A673 (cell line): ENCODE measurements around the gene RASA3. TPM values are rescaled to one million over a fixed set of nuclear protein-coding genes. Genes with fewer than 3 reads are reported as not detected.

Experiments used
- BruUV-seq: library from RNA; stranded (reverse); fragments of 400-500 nt; replicated peaks from 2 replicates; lab custom pipeline; 2021; lab: Mats Ljungman, UMichigan
- CTCF ChIA-PET: fragments of 300-600 bp; sonication (Branson Sonifier 250); formaldehyde crosslinking; loops from one replicate; lab custom pipeline; 2022; ENCODE audit warnings: antibody characterized with exemption; lab: Charles Lee
- POLR2A ChIA-PET: fragments of 300-600 bp; sonication (Branson Sonifier 250); formaldehyde crosslinking; loops from one replicate; lab custom pipeline; 2022; ENCODE audit warnings: antibody characterized with exemption; ENCODE audit not compliant: low non-redundant PET; lab: Charles Lee
- DNase-seq: peaks from one replicate; pipeline ENCODE4 v3.0.0-alpha.2; 2015; ENCODE audit warnings: low spot score
- H3K27ac ChIP-seq: fragments of 200-600 bp; sonication (generic); 2 replicates; pipeline ENCODE4 v1.5.1; 2016; ENCODE audit warnings: mixed run types, low read depth, mild to moderate bottlenecking, mixed read lengths, antibody characterized with exemption, low read length; ENCODE audit not compliant: poor library complexity, severe bottlenecking
- H3K27me3 ChIP-seq: fragments of 200-600 bp; sonication (generic); replicated peaks from 2 replicates; pipeline ENCODE4 v1.6.1; 2017; ENCODE audit warnings: mixed run types, low read depth, mild to moderate bottlenecking, mixed read lengths, antibody characterized with exemption, low read length; ENCODE audit not compliant: insufficient read depth, poor library complexity
- H3K36me3 ChIP-seq: fragments of 200-600 bp; sonication (generic); 2 replicates; pipeline ENCODE4 v1.6.1; 2016; ENCODE audit warnings: mixed run types, mild to moderate bottlenecking, mixed read lengths, antibody characterized with exemption, low read length; ENCODE audit not compliant: insufficient read depth, poor library complexity, severe bottlenecking
- H3K4me1 ChIP-seq: fragments of 200-600 bp; sonication (generic); 2 replicates; pipeline ENCODE4 v1.6.1; 2017; ENCODE audit warnings: mixed run types, mild to moderate bottlenecking, mixed read lengths, antibody characterized with exemption, low read length; ENCODE audit not compliant: insufficient read depth, poor library complexity, severe bottlenecking
- H3K4me3 ChIP-seq: fragments of 200-600 bp; sonication (generic); 2 replicates; pipeline ENCODE4 v1.5.1; 2016; ENCODE audit warnings: low read depth, mixed run types, mild to moderate bottlenecking, mixed read lengths, low read length; ENCODE audit not compliant: poor library complexity, severe bottlenecking
- H3K9me3 ChIP-seq: fragments of 200-600 bp; sonication (generic); 2 replicates; pipeline ENCODE4 v1.6.1; 2016; ENCODE audit warnings: mixed run types, low read depth, mild to moderate bottlenecking, mixed read lengths, antibody characterized with exemption, low read length; ENCODE audit not compliant: poor library complexity, severe bottlenecking
- CTCF ChIP-seq: fragments of 300-800, 200-600 bp; sonication (generic); conservative IDR thresholded peaks from 2 replicates; pipeline ENCODE4 v1.5.1; 2017; ENCODE audit warnings: low read depth, mild to moderate bottlenecking, antibody characterized with exemption, low read length, moderate library complexity, mixed read lengths
- EZH2 ChIP-seq: fragments of 200-600 bp; sonication (generic); IDR thresholded peaks from 2 replicates; pipeline ENCODE4 v1.6.1; 2017; ENCODE audit warnings: borderline replicate concordance, low read depth, mild to moderate bottlenecking, mixed read lengths, antibody characterized with exemption, low read length; ENCODE audit not compliant: poor library complexity, severe bottlenecking
- intact Hi-C: fragments of 100-400 bp; cut with micrococcal nuclease; formaldehyde crosslinking; loops from one replicate; pipeline ENCODE4 v1.10.0; 2022; ENCODE audit not compliant: unreplicated experiment
- total RNA-seq: library from RNA; stranded (reverse); gene quantifications from 2 replicates; pipeline ENCODE4 v1.2.3, GENCODE V29; 2021

Gene RASA3
- total RNA-seq, 1 experiment from 2014 or later: 22.1 TPM

DNA sequence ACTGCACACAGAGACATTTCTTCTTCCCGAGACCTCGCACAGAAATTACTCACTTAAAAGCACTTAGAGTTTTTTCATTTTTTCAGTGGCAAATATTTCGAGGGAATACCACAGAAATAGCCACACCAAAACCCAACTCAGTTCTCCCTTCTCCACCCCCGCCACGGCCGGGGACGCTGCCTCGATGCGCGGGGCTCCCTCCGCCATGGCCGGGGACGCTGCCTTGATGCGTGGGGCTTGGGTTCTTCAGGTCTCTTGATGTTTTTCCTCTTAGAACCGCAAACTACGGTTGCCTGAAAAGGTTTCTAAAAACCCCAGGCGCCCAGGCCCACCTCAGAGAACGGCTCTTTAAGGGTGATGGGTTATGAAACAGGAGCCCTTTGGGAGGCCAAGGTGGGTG, 71.4 kb downstream of the RASA3 start:
- Histone ChIP-seq H3K27ac (no peak overlapping the region), H3K27me3 (no peaks in the 10 kb centered on the region), H3K36me3 (no peaks in the 10 kb centered on the region), H3K9me3 (no peaks in the 10 kb centered on the region), H3K4me3 (no peak overlapping the region), H3K4me1 (peaks cover 22% of the 10 kb centered on the region)
- TF ChIP-seq EZH2 (no peak), CTCF (no peak)
- intact Hi-C loops: loop anchor here (10.0 kb wide), 1 partner anchor 54 kb away; no protein-coding TSS in a partner anchor
- DNase-seq: no peak
- CTCF ChIA-PET: no interaction called here
- POLR2A ChIA-PET: no interaction called here
- BruUV-seq: no TSS peak

GRCh38 chr13:114059946-114060860, 72.2 kb downstream of the RASA3 start:
- BruUV-seq: no TSS peak
- no peak for DNase-seq
- Histone ChIP-seq H3K4me1 (peaks cover 15% of the 10 kb centered on the region), H3K9me3 (no peaks in the 10 kb centered on the region), H3K4me3 (no peak overlapping the region), H3K36me3 (peaks cover under 1% of the 10 kb centered on the region), H3K27ac (no peak overlapping the region), H3K27me3 (no peaks in the 10 kb centered on the region)
- TF ChIP-seq CTCF: no peak
- no peak for TF ChIP-seq EZH2
- ChIA-PET POLR2A (no interaction called here), CTCF (no interaction called here)
- intact Hi-C loops: loop anchor here (10.0 kb wide), 1 partner anchor 55 kb away; no protein-coding TSS in a partner anchor

DNA sequence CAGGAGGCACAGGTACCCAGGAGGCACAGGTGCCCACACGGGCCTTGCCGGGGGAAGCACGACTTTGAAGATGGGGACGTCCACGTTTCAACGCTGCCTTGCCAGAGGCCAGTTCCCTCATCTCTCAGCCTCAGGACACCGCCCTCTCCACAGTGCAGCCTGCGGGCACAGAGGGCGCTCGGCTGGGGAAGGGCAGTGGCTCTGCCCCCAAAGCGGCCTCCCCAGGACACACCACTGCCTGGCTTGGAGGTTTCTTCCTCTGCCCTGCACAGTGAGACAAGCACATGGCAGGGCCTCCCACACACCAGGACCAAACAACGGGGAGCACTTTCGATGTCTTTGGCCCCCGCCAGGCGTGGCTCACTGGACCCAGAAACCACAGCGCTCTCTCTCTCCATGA, 73.0 kb downstream of the RASA3 start:
- Histone ChIP-seq H3K9me3 (no peaks in the 10 kb centered on the region), H3K27ac (no peak overlapping the region), H3K27me3 (no peaks in the 10 kb centered on the region), H3K4me1 (peaks cover 8% of the 10 kb centered on the region), H3K36me3 (peaks cover 3% of the 10 kb centered on the region), H3K4me3 (no peak overlapping the region)
- ChIA-PET POLR2A (no interaction called here), CTCF (no interaction called here)
- intact Hi-C loops: no loop called here
- TF ChIP-seq EZH2: no peak
- no peak for TF ChIP-seq CTCF
- DNase-seq: no peak
- no TSS peak for BruUV-seq
